Measurements from ENCODE around the gene TMUB1. TPM values are rescaled to one million over a fixed set of nuclear protein-coding genes. Genes with fewer than 3 reads are reported as not detected.

Gene TMUB1
- total RNA-seq, 1 donor from 2014 or later: 55.3 TPM

GRCh38 chr7:151117565-151117964 is 34.3 kb upstream of the TMUB1 start:
- H3K4me1 Mint-ChIP-seq (ENCODE audit: low read depth): no peaks in the 10 kb centered on the region
- no peak overlapping the region for H3K27ac Mint-ChIP-seq
- H3K36me3 Mint-ChIP-seq (ENCODE audit: low read depth): peaks cover 7% of the 10 kb centered on the region
- intact Hi-C loops (cut with micrococcal nuclease): no loop called here
- no peak for DNase-seq (ENCODE audit: low spot score)
- H3K9me3 Mint-ChIP-seq: no peaks in the 10 kb centered on the region
- H3K4me3 Mint-ChIP-seq: peak overlapping the region; percentile 5
- peaks cover 14% of the 10 kb centered on the region for H3K27me3 Mint-ChIP-seq (ENCODE audit: insufficient read depth)

GRCh38 chr7:151116603-151117440 is 33.5 kb upstream of the TMUB1 start:
- H3K36me3 Mint-ChIP-seq (ENCODE audit: low read depth): peaks cover 7% of the 10 kb centered on the region
- H3K4me3 Mint-ChIP-seq: no peak overlapping the region
- H3K4me1 Mint-ChIP-seq (ENCODE audit: low read depth): no peaks in the 10 kb centered on the region
- H3K27ac Mint-ChIP-seq: no peak overlapping the region
- DNase-seq (ENCODE audit: low spot score): no peak
- intact Hi-C loops (cut with micrococcal nuclease): no loop called here
- no peaks in the 10 kb centered on the region for H3K9me3 Mint-ChIP-seq
- peaks cover 17% of the 10 kb centered on the region for H3K27me3 Mint-ChIP-seq (ENCODE audit: insufficient read depth)

GRCh38 chr7:151115836-151116418 is 32.6 kb upstream of the TMUB1 start:
- peaks cover 7% of the 10 kb centered on the region for H3K36me3 Mint-ChIP-seq (ENCODE audit: low read depth)
- H3K27ac Mint-ChIP-seq: no peak overlapping the region
- H3K9me3 Mint-ChIP-seq: no peaks in the 10 kb centered on the region
- DNase-seq (ENCODE audit: low spot score): no peak
- H3K4me3 Mint-ChIP-seq: no peak overlapping the region
- intact Hi-C loops (cut with micrococcal nuclease): loop anchor here (1.0 kb wide), 1 partner anchor 218 kb away; no protein-coding TSS in a partner anchor
- H3K27me3 Mint-ChIP-seq (ENCODE audit: insufficient read depth): peaks cover 17% of the 10 kb centered on the region
- H3K4me1 Mint-ChIP-seq (ENCODE audit: low read depth): no peaks in the 10 kb centered on the region

GRCh38 chr7:151115121-151115835 is 32.0 kb upstream of the TMUB1 start:
- Mint-ChIP-seq H3K27ac (no peak overlapping the region), H3K27me3 (ENCODE audit: insufficient read depth) (peaks cover 17% of the 10 kb centered on the region), H3K9me3 (no peaks in the 10 kb centered on the region), H3K4me1 (ENCODE audit: low read depth) (no peaks in the 10 kb centered on the region), H3K36me3 (ENCODE audit: low read depth) (peaks cover 4% of the 10 kb centered on the region), H3K4me3 (no peak overlapping the region)
- intact Hi-C loops (cut with micrococcal nuclease): loop anchor here (1.0 kb wide), 1 partner anchor 217 kb away; no protein-coding TSS in a partner anchor
- no peak for DNase-seq (ENCODE audit: low spot score)

- DNase-seq (ENCODE audit: low spot score): no peak
- peaks cover 4% of the 10 kb centered on the region for H3K36me3 Mint-ChIP-seq (ENCODE audit: low read depth)
- intact Hi-C loops (cut with micrococcal nuclease): loop anchor here (1.0 kb wide), 1 partner anchor 216 kb away; no protein-coding TSS in a partner anchor
- no peak overlapping the region for H3K27ac Mint-ChIP-seq
- H3K9me3 Mint-ChIP-seq: no peaks in the 10 kb centered on the region
- peaks cover 17% of the 10 kb centered on the region for H3K27me3 Mint-ChIP-seq (ENCODE audit: insufficient read depth)
- H3K4me1 Mint-ChIP-seq (ENCODE audit: low read depth): no peaks in the 10 kb centered on the region
- no peak overlapping the region for H3K4me3 Mint-ChIP-seq
Observed at GRCh38 chr7:151114151-151115090, 31.1 kb upstream of the TMUB1 start.

- intact Hi-C loops (cut with micrococcal nuclease): no loop called here
- H3K36me3 Mint-ChIP-seq (ENCODE audit: low read depth): no peaks in the 10 kb centered on the region
- no peaks in the 10 kb centered on the region for H3K4me1 Mint-ChIP-seq (ENCODE audit: low read depth)
- H3K27ac Mint-ChIP-seq: no peak overlapping the region
- DNase-seq (ENCODE audit: low spot score): no peak
- H3K27me3 Mint-ChIP-seq (ENCODE audit: insufficient read depth): peaks cover 17% of the 10 kb centered on the region
- no peaks in the 10 kb centered on the region for H3K9me3 Mint-ChIP-seq
- H3K4me3 Mint-ChIP-seq: no peak overlapping the region
Observed at GRCh38 chr7:151113344-151114150, 30.3 kb upstream of the TMUB1 start.

GRCh38 chr7:151110941-151111645 is 27.8 kb upstream of the TMUB1 start:
- no peaks in the 10 kb centered on the region for H3K4me1 Mint-ChIP-seq (ENCODE audit: low read depth)
- peaks cover 17% of the 10 kb centered on the region for H3K27me3 Mint-ChIP-seq (ENCODE audit: insufficient read depth)
- H3K4me3 Mint-ChIP-seq: no peak overlapping the region
- intact Hi-C loops (cut with micrococcal nuclease): loop anchor here (1.0 to 2.0 kb wide), 6 partner anchors 24 to 333 kb away; partner anchors contain the start of genes ABCB8 and SLC4A2
- peak; percentile 55 for DNase-seq (ENCODE audit: low spot score)
- no peak overlapping the region for H3K27ac Mint-ChIP-seq
- H3K36me3 Mint-ChIP-seq (ENCODE audit: low read depth): no peaks in the 10 kb centered on the region
- no peaks in the 10 kb centered on the region for H3K9me3 Mint-ChIP-seq

GRCh38 chr7:151110236-151110940 is 27.1 kb upstream of the TMUB1 start:
- DNase-seq (ENCODE audit: low spot score): no peak
- Mint-ChIP-seq H3K27ac (no peak overlapping the region), H3K4me3 (no peak overlapping the region), H3K9me3 (no peaks in the 10 kb centered on the region), H3K36me3 (ENCODE audit: low read depth) (no peaks in the 10 kb centered on the region), H3K4me1 (ENCODE audit: low read depth) (no peaks in the 10 kb centered on the region), H3K27me3 (ENCODE audit: insufficient read depth) (peaks cover 19% of the 10 kb centered on the region)
- intact Hi-C loops (cut with micrococcal nuclease): loop anchor here (2.0 kb wide), 1 partner anchor 82 kb away; the partner anchor contains the start of gene ABCB8

- no peaks in the 10 kb centered on the region for H3K36me3 Mint-ChIP-seq (ENCODE audit: low read depth)
Observed at GRCh38 chr7:151109094-151110048, 26.1 kb upstream of the TMUB1 start.

GRCh38 chr7:151107882-151108281 is 24.6 kb upstream of the TMUB1 start:
- H3K27ac Mint-ChIP-seq: no peak overlapping the region

More at GRCh38 chr7:151109094-151110048, 26.1 kb upstream of the TMUB1 start:
- Mint-ChIP-seq H3K27ac (no peak overlapping the region), H3K4me3 (no peak overlapping the region), H3K4me1 (ENCODE audit: low read depth) (no peaks in the 10 kb centered on the region), H3K9me3 (no peaks in the 10 kb centered on the region), H3K27me3 (ENCODE audit: insufficient read depth) (peaks cover 19% of the 10 kb centered on the region)
- DNase-seq (ENCODE audit: low spot score): no peak
- intact Hi-C loops (cut with micrococcal nuclease): loop anchor here (2.0 kb wide), 1 partner anchor 81 kb away; the partner anchor contains the start of gene ABCB8

More at GRCh38 chr7:151107882-151108281, 24.6 kb upstream of the TMUB1 start:
- Mint-ChIP-seq H3K4me1 (ENCODE audit: low read depth) (no peaks in the 10 kb centered on the region), H3K36me3 (ENCODE audit: low read depth) (no peaks in the 10 kb centered on the region), H3K9me3 (no peaks in the 10 kb centered on the region), H3K4me3 (no peak overlapping the region), H3K27me3 (ENCODE audit: insufficient read depth) (peaks cover 6% of the 10 kb centered on the region)
- DNase-seq (ENCODE audit: low spot score): no peak
- intact Hi-C loops (cut with micrococcal nuclease): no loop called here

All from activated T-helper 1 cell treated with anti-CD3 and anti-CD28 coated beads, Interleukin-12 subunit alpha, Interleukin-12 subunit beta, Interleukin-2, Interleukin-4 antibody, amounts not matched to agents 30 ng/mL and 10 ng/mL and 1 ng/mL, durations not matched to agents 14 hours and 24 hours and 36 hours (primary cell).